Skeletal muscle satellite cell (primary cell): ENCODE data around the gene EYA4.
"Not testable (repeated sequence)": the region's sequence is repeated elsewhere in the genome, so short reads cannot be mapped to it uniquely, and the experiment has no call there.

Experiments used
- H3K27me3 ChIP-seq: 2 replicates; pipeline ENCODE4 v1.7.0; 2013; ENCODE audit warnings: low read length; ENCODE audit not compliant: control insufficient read depth, insufficient read depth
- H3K36me3 ChIP-seq: 2 replicates; pipeline ENCODE4 v1.7.0; 2013; ENCODE audit warnings: mild to moderate bottlenecking, control low read depth, low read length; ENCODE audit not compliant: insufficient read depth
- H3K4me1 ChIP-seq: 2 replicates; pipeline ENCODE4 v1.7.0; 2013; ENCODE audit warnings: low read length; ENCODE audit not compliant: control insufficient read depth, insufficient read depth
- H3K4me2 ChIP-seq: 2 replicates; pipeline ENCODE4 v1.7.0; 2013; ENCODE audit warnings: mild to moderate bottlenecking, low read length
- H3K4me3 ChIP-seq: 2 replicates; pipeline ENCODE4 v1.7.0; 2013; ENCODE audit warnings: low read length
- H3K9ac ChIP-seq: 2 replicates; pipeline ENCODE4 v1.7.0; 2013; ENCODE audit warnings: mild to moderate bottlenecking, low read depth, low read length, moderate library complexity
- H3K9me3 ChIP-seq: replicated peaks from 2 replicates; pipeline ENCODE4 v1.7.0; 2013; ENCODE audit warnings: mild to moderate bottlenecking, control low read depth, low read length

Gene EYA4

DNA sequence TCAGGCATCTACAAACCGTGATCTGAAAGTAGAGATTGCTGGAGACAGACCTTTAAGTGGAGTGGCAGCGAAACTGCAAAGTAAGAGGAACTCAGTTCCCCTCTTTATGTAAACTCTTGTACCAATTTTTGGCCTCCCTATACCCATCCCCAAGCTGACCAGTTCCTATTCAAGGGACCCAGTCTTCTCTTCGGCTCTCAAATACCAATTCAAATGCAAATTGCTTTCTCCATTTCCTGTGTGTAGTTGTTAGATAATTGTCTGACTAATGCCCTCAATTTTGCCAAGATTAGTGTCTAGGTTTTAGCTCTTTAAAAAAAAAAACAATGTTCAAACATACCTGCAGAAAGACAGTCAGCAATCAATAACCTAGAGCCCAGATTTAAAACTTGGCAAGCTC is 150.9 kb downstream of the EYA4 start:
- Histone ChIP-seq H3K4me3 (no peak overlapping the region), H3K9me3 (no peaks in the 10 kb centered on the region), H3K4me2 (no peak overlapping the region), H3K9ac (no peak overlapping the region), H3K27me3 (no peaks in the 10 kb centered on the region), H3K36me3 (no peaks in the 10 kb centered on the region), H3K4me1 (peaks cover 16% of the 10 kb centered on the region)

DNA sequence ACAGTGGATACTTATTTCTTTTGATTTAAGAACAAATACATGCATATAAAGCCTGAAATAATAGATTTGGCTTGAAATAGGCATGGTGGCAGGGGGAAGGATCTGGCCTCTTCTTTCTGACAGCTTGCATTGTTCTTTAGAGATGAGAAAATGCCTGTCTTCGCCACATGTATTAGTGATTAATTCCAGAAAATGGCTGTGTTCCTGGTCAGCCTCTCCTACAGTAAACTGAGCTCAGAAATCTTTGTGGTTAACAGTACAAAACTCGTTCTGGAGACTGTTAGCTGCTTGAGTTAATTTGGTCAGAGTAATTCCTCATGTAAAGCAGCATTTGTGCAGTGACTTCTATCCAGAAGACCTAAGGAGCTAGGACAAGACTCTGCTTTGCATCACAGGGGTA is 151.5 kb downstream of the EYA4 start:
- peaks cover 17% of the 10 kb centered on the region for H3K4me1 ChIP-seq
- no peaks in the 10 kb centered on the region for H3K36me3 ChIP-seq
- no peaks in the 10 kb centered on the region for H3K27me3 ChIP-seq
- no peak overlapping the region for H3K4me2 ChIP-seq
- H3K4me3 ChIP-seq = no peak overlapping the region
- no peak overlapping the region for H3K9ac ChIP-seq
- no peaks in the 10 kb centered on the region for H3K9me3 ChIP-seq

- Histone ChIP-seq H3K9me3 (no peaks in the 10 kb centered on the region), H3K4me2 (no peak overlapping the region), H3K36me3 (no peaks in the 10 kb centered on the region), H3K4me1 (peaks cover 17% of the 10 kb centered on the region), H3K27me3 (no peaks in the 10 kb centered on the region), H3K4me3 (no peak overlapping the region), H3K9ac (no peak overlapping the region)
Measured at GRCh38 chr6:133393891-133394290, 152.7 kb downstream of the EYA4 start.

- H3K27me3 ChIP-seq = no peaks in the 10 kb centered on the region
- H3K4me3 ChIP-seq = no peak overlapping the region
- H3K4me1 ChIP-seq = peaks cover 17% of the 10 kb centered on the region
- H3K4me2 ChIP-seq = no peak overlapping the region
- H3K36me3 ChIP-seq = no peaks in the 10 kb centered on the region
- no peaks in the 10 kb centered on the region for H3K9me3 ChIP-seq
- no peak overlapping the region for H3K9ac ChIP-seq
Measured at GRCh38 chr6:133394630-133395029, 153.5 kb downstream of the EYA4 start.

DNA sequence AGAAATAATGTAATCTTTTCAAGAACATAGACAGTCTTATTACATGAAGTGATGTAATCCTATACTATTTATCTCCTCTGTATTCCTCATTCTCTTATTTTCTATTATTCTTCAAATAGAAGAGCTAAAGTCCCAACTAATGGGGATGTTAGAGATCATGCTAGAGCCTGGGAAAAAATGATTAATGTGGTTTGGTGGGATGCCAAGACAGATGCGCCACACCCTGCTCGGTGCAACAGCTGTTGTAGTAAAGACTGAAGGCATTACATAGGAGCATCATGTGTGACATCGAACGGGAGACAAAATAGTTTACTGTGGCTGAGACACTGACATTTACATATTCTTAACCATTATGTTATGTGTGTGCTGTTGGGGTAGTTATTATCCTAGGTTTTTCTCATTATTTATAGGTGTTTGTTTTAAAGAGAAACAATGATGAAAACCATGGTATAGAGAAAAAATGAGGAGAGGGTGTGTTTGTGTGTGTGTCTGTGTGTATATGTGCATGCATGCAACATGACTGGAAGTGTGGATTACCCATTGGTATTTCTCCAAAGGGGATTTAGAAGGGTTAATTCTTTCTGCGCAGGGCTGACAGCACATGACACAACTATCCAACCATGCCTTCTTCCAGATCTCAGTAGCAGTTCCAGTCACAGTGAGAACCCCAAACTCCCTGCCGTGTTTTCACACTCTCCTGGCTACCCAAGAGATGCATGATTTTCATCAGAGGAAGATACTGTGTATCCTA is 155.3 kb downstream of the EYA4 start:
- no peaks in the 10 kb centered on the region for H3K9me3 ChIP-seq
- no peaks in the 10 kb centered on the region for H3K36me3 ChIP-seq
- H3K4me2 ChIP-seq = peak overlapping the region; percentile 16
- no peaks in the 10 kb centered on the region for H3K27me3 ChIP-seq
- H3K4me3 ChIP-seq = no peak overlapping the region
- H3K9ac ChIP-seq = no peak overlapping the region
- peaks cover 17% of the 10 kb centered on the region for H3K4me1 ChIP-seq

DNA sequence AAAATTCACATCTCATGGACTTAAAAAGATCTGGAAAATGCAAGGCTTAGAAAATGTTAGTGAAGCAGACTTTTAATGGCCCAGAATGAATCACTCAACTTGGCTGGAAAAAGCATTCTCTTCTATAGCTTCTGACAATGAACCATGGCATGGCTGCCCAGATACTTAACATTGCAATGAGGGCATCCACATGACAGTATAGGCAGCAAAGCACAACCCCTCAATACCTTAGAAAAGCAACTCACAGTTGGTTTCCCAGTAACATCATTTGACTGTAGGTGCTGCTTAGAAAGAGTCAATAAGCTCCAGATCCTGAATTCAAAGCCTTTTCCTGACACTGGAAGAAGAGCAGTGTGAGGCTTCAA is 155.8 kb downstream of the EYA4 start:
- no peaks in the 10 kb centered on the region for H3K27me3 ChIP-seq

GRCh38 chr6:133397601-133398000 is 156.4 kb downstream of the EYA4 start:
- not testable (repeated sequence) for H3K9ac ChIP-seq, H3K4me3 ChIP-seq, H3K27me3 ChIP-seq, H3K9me3 ChIP-seq, H3K4me2 ChIP-seq, H3K36me3 ChIP-seq
- H3K4me1 ChIP-seq = peaks cover 17% of the 10 kb centered on the region

More for the DNA sequence above, 155.8 kb downstream of the EYA4 start:
- Histone ChIP-seq H3K36me3 (no peaks in the 10 kb centered on the region), H3K4me3 (no peak overlapping the region), H3K9me3 (no peaks in the 10 kb centered on the region), H3K9ac (no peak overlapping the region), H3K4me1 (peaks cover 17% of the 10 kb centered on the region), H3K4me2 (peak overlapping the region; percentile 16)

- H3K9ac ChIP-seq = no peak overlapping the region
- H3K9me3 ChIP-seq = no peaks in the 10 kb centered on the region
- H3K4me2 ChIP-seq = no peak overlapping the region
- no peaks in the 10 kb centered on the region for H3K36me3 ChIP-seq
- no peak overlapping the region for H3K4me3 ChIP-seq
- no peaks in the 10 kb centered on the region for H3K27me3 ChIP-seq
- H3K4me1 ChIP-seq = peaks cover 17% of the 10 kb centered on the region
Measured at GRCh38 chr6:133399426-133399825, 158.3 kb downstream of the EYA4 start.

GRCh38 chr6:133404151-133404550 is 163.0 kb downstream of the EYA4 start:
- H3K36me3 ChIP-seq = no peaks in the 10 kb centered on the region
- no peak overlapping the region for H3K4me3 ChIP-seq
- no peaks in the 10 kb centered on the region for H3K9me3 ChIP-seq
- H3K9ac ChIP-seq = no peak overlapping the region
- no peaks in the 10 kb centered on the region for H3K27me3 ChIP-seq
- no peaks in the 10 kb centered on the region for H3K4me1 ChIP-seq
- no peak overlapping the region for H3K4me2 ChIP-seq

DNA sequence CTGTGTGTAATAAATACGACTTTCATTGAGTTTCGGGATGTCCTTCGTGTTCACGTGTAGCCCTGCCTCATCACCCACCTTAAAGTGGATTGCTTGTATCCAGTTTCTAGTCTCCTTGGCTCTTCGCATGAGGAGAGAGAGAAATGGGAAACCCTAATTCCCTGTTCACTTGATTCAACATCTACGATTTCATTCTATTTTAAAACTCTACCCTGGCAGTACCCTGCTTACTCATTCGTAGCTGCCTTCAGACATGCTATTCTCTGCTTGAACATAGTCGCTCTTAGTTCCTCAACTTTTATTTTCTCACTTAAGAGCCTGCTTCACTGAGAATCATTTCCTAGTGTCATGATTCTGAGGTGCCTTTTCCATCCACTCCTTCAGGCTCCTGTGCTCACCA is 163.6 kb downstream of the EYA4 start:
- no peaks in the 10 kb centered on the region for H3K36me3 ChIP-seq
- H3K4me1 ChIP-seq = no peaks in the 10 kb centered on the region
- H3K9me3 ChIP-seq = no peaks in the 10 kb centered on the region
- H3K4me3 ChIP-seq = no peak overlapping the region
- H3K27me3 ChIP-seq = no peaks in the 10 kb centered on the region
- H3K4me2 ChIP-seq = no peak overlapping the region
- no peak overlapping the region for H3K9ac ChIP-seq

- Histone ChIP-seq H3K4me3 (no peak overlapping the region), H3K4me1 (no peaks in the 10 kb centered on the region), H3K36me3 (no peaks in the 10 kb centered on the region), H3K9me3 (no peaks in the 10 kb centered on the region), H3K4me2 (no peak overlapping the region), H3K27me3 (no peaks in the 10 kb centered on the region), H3K9ac (no peak overlapping the region)
Measured at GRCh38 chr6:133407320-133408100, 166.4 kb downstream of the EYA4 start.

DNA sequence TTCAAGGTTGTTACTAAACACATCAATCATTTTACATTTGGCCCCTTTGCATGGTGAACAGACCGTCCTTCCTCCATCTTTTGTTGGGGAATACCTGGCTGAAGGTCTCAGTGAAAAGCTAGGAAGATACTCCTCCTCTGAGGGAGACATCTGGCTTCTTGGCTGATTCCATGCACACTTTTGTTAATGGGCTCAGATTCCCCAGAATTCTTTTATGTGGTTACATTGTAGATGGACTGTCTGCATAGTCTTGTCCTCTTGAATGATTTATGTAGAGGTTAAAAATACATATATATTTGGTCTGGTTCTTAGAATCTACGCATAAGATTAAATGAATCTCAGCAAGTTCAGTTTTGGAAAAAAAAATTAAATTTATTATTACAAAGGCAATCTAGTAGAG is 167.0 kb downstream of the EYA4 start:
- Histone ChIP-seq H3K36me3 (no peaks in the 10 kb centered on the region), H3K4me1 (no peaks in the 10 kb centered on the region), H3K9me3 (no peaks in the 10 kb centered on the region), H3K4me2 (no peak overlapping the region), H3K9ac (no peak overlapping the region), H3K4me3 (no peak overlapping the region), H3K27me3 (no peaks in the 10 kb centered on the region)
